Smooth muscle cell (in vitro differentiated cells): ENCODE data around the gene DIP2C. TPM values are rescaled to one million over a fixed set of nuclear protein-coding genes. Genes with fewer than 3 reads are reported as not detected.

Experiments
- DNase-seq: peaks from one replicate; lab custom pipeline; 2025; ENCODE audit not compliant: unreplicated experiment; lab: John Stamatoyannopoulos, UW
- H2AFZ ChIP-seq: fragments of 200-600 bp; sonication (generic); 2 replicates; pipeline ENCODE4 v1.6.0; 2016; ENCODE audit warnings: antibody characterized with exemption, low read depth, mild to moderate bottlenecking
- H3F3A ChIP-seq: fragments of 200-600 bp; sonication (generic); 2 replicates; pipeline ENCODE4 v1.6.0; 2017; ENCODE audit warnings: antibody characterized with exemption, low read depth
- H3K27ac ChIP-seq: fragments of 200-600 bp; sonication (generic); 2 replicates; pipeline ENCODE4 v1.5.1; 2016; ENCODE audit warnings: low read depth, mild to moderate bottlenecking
- H3K27me3 ChIP-seq: fragments of 200-600 bp; sonication (generic); 2 replicates; pipeline ENCODE4 v1.6.1; 2016; ENCODE audit warnings: low read depth, mild to moderate bottlenecking
- H3K36me3 ChIP-seq: fragments of 200-600 bp; sonication (generic); 2 replicates; pipeline ENCODE4 v1.5.1; 2016; ENCODE audit warnings: low read depth
- H3K4me1 ChIP-seq: fragments of 200-600 bp; sonication (generic); 2 replicates; pipeline ENCODE4 v1.5.1; 2016; ENCODE audit warnings: low read depth
- H3K4me2 ChIP-seq: fragments of 200-600 bp; sonication (generic); 2 replicates; pipeline ENCODE4 v1.6.0; 2016; ENCODE audit warnings: mild to moderate bottlenecking
- H3K4me3 ChIP-seq: fragments of 200-600 bp; sonication (generic); 2 replicates; pipeline ENCODE4 v1.5.1; 2016; ENCODE audit warnings: mild to moderate bottlenecking
- H3K79me2 ChIP-seq: fragments of 200-600 bp; sonication (generic); 2 replicates; pipeline ENCODE4 v1.6.0; 2016; ENCODE audit warnings: low read depth, mild to moderate bottlenecking
- H3K9ac ChIP-seq: fragments of 200-600 bp; sonication (generic); 2 replicates; pipeline ENCODE4 v1.6.0; 2016; ENCODE audit warnings: low read depth
- H3K9me3 ChIP-seq: fragments of 200-600 bp; sonication (generic); replicated peaks from 2 replicates; pipeline ENCODE4 v1.5.1; 2016; ENCODE audit warnings: low read depth
- H4K20me1 ChIP-seq: fragments of 200-600 bp; sonication (generic); 2 replicates; pipeline ENCODE4 v1.6.0; 2016; ENCODE audit warnings: low read depth
- WGBS: methylation state at CpG from one replicate; pipeline ENCODE4 v1.1.7; 2016; ENCODE audit warnings: low lambda C conversion rate; 5-methylcytosine and 5-hydroxymethylcytosine counted together
- polyA plus RNA-seq: library from polyadenylated mRNA; unstranded; fragments of >200 nt; fragmentation: Nextera tagmentation; extraction: Ambion mirVana; gene quantifications from 2 replicates; pipeline ENCODE4 v1.2.1, GENCODE V29; 2016
- total RNA-seq: library from RNA; depleted of rRNA; stranded (reverse); fragments of >200 nt; gene quantifications from 2 replicates; pipeline ENCODE4 v1.2.3, GENCODE V29; 2014
- TF ChIP-seq, protein P1 (sequence below): fragments of 200-600 bp; sonication (generic); IDR thresholded peaks from 2 replicates; pipeline ENCODE4 v1.5.1; 2017; ENCODE audit warnings: borderline replicate concordance, mild to moderate bottlenecking, antibody characterized with exemption; ENCODE audit not compliant: insufficient read depth, poor library complexity, severe bottlenecking

The DIP2C gene
- total and polyA plus RNA-seq, 2 experiments from 2014 or later, result 14.9 to 15.3 TPM

DNA sequence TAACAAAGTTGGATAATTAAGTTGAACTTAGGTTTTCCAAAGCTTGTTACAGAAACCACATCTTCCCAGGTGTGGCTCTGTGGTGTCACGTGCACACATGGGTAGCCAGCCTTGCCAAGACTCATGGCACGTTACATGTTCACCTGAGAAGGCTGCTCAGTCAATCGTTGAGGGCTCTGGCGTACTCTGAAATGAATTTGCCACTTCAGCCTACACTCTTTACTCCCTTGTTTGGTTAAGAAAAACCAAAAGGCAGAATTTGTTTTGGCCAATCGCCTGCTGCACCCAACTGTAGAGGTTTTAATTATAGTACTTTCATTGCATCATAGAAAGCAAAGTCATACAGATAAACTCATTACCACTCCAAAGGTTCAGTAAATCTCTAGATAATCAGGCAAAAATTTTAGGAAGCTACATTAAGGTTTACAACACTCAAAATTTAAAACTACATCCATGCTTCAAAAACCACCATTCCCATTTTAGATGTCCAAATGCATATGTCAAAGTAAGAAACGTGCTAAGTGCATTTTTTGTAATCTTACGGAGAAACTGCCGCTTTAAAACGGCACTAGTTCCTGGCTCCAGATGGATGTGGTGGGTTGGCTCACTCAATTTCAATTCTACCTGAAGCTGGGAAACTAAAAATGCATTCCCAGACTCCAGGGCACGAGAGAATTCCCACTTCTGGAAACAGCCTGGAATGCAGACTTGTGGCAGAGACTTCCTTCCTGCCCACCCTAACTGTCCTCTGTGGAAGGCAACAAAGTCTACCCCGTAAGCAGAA is 88.4 kb downstream of the DIP2C start:
- DNase-seq, result no peak
- Histone ChIP-seq H3K4me3 (no peak overlapping the region), H3K27ac (peak overlapping the region; percentile 98), H3K9ac (peak overlapping the region; percentile 10), H3K27me3 (no peaks in the 10 kb centered on the region), H2AFZ (no peak overlapping the region), H3K9me3 (no peaks in the 10 kb centered on the region), H3K4me1 (peaks cover 27% of the 10 kb centered on the region), H3K79me2 (peaks cover 75% of the 10 kb centered on the region), H4K20me1 (no peaks in the 10 kb centered on the region), H3K4me2 (peak overlapping the region; percentile 15), H3K36me3 (no peaks in the 10 kb centered on the region), H3F3A (peaks cover 16% of the 10 kb centered on the region)
- TF ChIP-seq, protein P1, sequence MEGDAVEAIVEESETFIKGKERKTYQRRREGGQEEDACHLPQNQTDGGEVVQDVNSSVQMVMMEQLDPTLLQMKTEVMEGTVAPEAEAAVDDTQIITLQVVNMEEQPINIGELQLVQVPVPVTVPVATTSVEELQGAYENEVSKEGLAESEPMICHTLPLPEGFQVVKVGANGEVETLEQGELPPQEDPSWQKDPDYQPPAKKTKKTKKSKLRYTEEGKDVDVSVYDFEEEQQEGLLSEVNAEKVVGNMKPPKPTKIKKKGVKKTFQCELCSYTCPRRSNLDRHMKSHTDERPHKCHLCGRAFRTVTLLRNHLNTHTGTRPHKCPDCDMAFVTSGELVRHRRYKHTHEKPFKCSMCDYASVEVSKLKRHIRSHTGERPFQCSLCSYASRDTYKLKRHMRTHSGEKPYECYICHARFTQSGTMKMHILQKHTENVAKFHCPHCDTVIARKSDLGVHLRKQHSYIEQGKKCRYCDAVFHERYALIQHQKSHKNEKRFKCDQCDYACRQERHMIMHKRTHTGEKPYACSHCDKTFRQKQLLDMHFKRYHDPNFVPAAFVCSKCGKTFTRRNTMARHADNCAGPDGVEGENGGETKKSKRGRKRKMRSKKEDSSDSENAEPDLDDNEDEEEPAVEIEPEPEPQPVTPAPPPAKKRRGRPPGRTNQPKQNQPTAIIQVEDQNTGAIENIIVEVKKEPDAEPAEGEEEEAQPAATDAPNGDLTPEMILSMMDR, result no peak
- WGBS, result 48% methylated on average over 11 of the region's 11 CpGs

DNA sequence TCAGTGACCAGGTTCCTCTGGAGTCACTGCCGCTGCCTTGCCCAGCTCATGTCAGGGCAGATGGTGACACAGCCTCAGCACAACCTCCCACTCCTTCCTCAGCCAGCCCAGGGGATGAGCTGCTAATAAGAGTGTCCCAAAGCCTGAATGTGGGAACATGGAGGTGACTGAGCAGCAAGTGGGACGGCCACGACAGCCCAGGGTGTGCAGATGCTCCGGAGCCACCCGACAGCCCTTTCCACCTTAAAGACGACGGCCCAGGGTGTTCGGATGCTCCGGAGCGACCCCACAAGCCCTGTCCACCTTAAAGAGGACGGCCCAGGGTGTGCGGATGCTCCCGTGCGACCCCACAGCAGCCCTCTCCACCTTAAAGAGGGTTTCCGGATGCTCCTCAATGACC is 89.2 kb downstream of the DIP2C start:
- Histone ChIP-seq H3F3A (peaks cover 16% of the 10 kb centered on the region), H3K4me2 (peak overlapping the region; percentile 73), H3K4me3 (no peak overlapping the region), H3K27ac (peak overlapping the region; percentile 98), H4K20me1 (no peaks in the 10 kb centered on the region), H3K36me3 (no peaks in the 10 kb centered on the region), H3K4me1 (peaks cover 27% of the 10 kb centered on the region), H3K9me3 (no peaks in the 10 kb centered on the region), H3K9ac (no peak overlapping the region), H3K27me3 (no peaks in the 10 kb centered on the region), H3K79me2 (peaks cover 76% of the 10 kb centered on the region), H2AFZ (no peak overlapping the region)
- TF ChIP-seq, protein P1, result no peak
- DNase-seq, result no peak
- WGBS, result 85% methylated on average over 15 of the region's 15 CpGs

DNA sequence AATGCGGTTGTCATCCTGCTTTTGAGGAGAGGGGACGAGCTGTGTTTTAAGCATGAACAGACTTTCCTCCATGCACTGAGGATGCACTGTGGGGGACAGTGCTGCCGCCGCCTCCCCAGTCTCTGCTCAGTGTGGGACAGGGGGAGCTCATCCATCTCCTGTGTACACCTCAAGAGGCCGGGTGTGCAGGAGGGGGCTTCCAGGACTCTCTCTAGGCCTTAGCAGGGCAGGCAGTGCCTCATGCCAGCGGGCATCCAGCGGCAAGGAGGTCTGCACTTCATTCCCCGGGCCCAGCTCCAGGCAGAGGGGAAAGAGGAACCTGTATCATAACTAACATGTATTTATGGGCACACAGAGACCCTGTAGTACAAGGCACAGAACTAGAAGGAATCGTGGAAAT is 89.7 kb downstream of the DIP2C start:
- Histone ChIP-seq H2AFZ (no peak overlapping the region), H3K9me3 (no peaks in the 10 kb centered on the region), H3K79me2 (peaks cover 76% of the 10 kb centered on the region), H3K9ac (peak overlapping the region; percentile 82), H4K20me1 (no peaks in the 10 kb centered on the region), H3K27ac (peak overlapping the region; percentile 98), H3K4me1 (peaks cover 27% of the 10 kb centered on the region), H3F3A (peaks cover 16% of the 10 kb centered on the region), H3K4me2 (peak overlapping the region; percentile 73), H3K4me3 (no peak overlapping the region), H3K36me3 (no peaks in the 10 kb centered on the region), H3K27me3 (no peaks in the 10 kb centered on the region)
- whole genome bisulfite sequencing, result 96% methylated on average over 8 of the region's 9 CpGs
- DNase-seq, result no peak
- TF ChIP-seq, protein P1, result no peak
